Sigmoid colon (tissue), 3 donors: ENCODE data around the gene PPP1R13L.
"Not testable (repeated sequence)": the region's sequence is repeated elsewhere in the genome, so short reads cannot be mapped to it uniquely, and the experiment has no call there.

Source experiments
- CTCF ChIP-seq, 4 experiments: fragments of 450-650 bp in 3 of 4; fragments of 200-600 bp in 1 of 4; IDR thresholded peaks; one replicate each; pipeline ENCODE4 v1.5.1; 2016 to 2019; ENCODE audit warnings: antibody characterized with exemption in 4 of 4, mild to moderate bottlenecking in 3 of 4, moderate library complexity in 2 of 4
- POLR2A ChIP-seq, 2 donors: fragments of 450-650 bp; IDR thresholded peaks; one replicate each; pipeline ENCODE4 v1.6.1; 2016; ENCODE audit warnings: antibody characterized with exemption in 2 of 2, mild to moderate bottlenecking in 2 of 2, moderate library complexity in 2 of 2

DNA sequence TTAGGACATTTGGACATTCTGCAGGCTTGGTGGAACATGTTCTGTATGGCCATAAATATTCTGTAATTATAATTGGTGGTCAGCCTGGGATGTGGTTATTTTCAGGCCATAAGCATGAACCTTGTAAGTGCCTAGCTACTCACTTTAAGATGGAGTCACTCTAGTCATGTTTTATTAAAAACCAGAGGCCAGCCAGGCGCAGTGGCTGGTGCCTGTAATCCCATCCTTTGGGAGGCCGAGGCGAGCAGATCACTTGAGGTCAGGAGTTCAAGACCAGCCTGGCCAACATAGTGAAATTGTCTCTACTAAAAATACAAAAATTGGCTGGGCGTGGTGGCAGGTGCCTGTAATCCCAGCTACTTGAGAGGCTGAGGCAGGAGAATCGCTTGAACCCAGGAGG is 2.7 kb upstream of the PPP1R13L start:
- TF ChIP-seq CTCF, POLR2A (IDR thresholded peaks at IDR 0.05): not testable (repeated sequence)
